GM12865 (cell line): ENCODE data around the gene ECI1.

Experiments
- DNase-seq: peaks from one replicate; pipeline ENCODE4 v3.0.0; 2010; ENCODE audit warnings: low read depth
- H3K4me3 ChIP-seq: 2 replicates; pipeline ENCODE4 v1.5.1; 2011; ENCODE audit warnings: mild to moderate bottlenecking, low read depth, low read length, control low read depth
- CTCF ChIP-seq: IDR thresholded peaks from 2 replicates; pipeline ENCODE4 v1.5.1; 2011; ENCODE audit warnings: low read length, control low read depth, low read depth, inconsistent platforms; ENCODE audit not compliant: insufficient read depth; ENCODE audit errors: missing control alignments

Gene ECI1

GRCh38 chr16:2223942-2224486 lies 27.4 kb downstream of the ECI1 start:
- no peak for TF ChIP-seq CTCF

GRCh38 chr16:2223221-2223941 lies 28.0 kb downstream of the ECI1 start, which contains the start of gene E4F1:
E4F1 (plus strand) TSS chr16:2223591; CDS start chr16:2223614, 23 bp downstream.
- DNase-seq, result peak; percentile 100
- peak within 1 kb of the TSS; percentile 96 for H3K4me3 ChIP-seq
- no peak for TF ChIP-seq CTCF

More at GRCh38 chr16:2223942-2224486, 27.4 kb downstream of the ECI1 start:
- DNase-seq, result peak; percentile 56
- peak overlapping the region; percentile 96 for H3K4me3 ChIP-seq

- no peak for TF ChIP-seq CTCF
- H3K4me3 ChIP-seq, result no peak overlapping the region
Observed at GRCh38 chr16:2216330-2216729, 35.1 kb downstream of the ECI1 start.

GRCh38 chr16:2214719-2214968 lies 36.7 kb downstream of the ECI1 start, which contains the start of gene PGP:
PGP (minus strand) TSS chr16:2214840; CDS start chr16:2214777, 63 bp downstream.
- DNase-seq, result no peak
- H3K4me3 ChIP-seq, result peak within 1 kb of the TSS; percentile 68
- no peak for TF ChIP-seq CTCF

More at GRCh38 chr16:2216330-2216729, 35.1 kb downstream of the ECI1 start:
- no peak for DNase-seq

- no peak for TF ChIP-seq CTCF
- DNase-seq, result no peak
- peak overlapping the region; percentile 49 for H3K4me3 ChIP-seq
Observed at GRCh38 chr16:2213817-2214718, 37.3 kb downstream of the ECI1 start.

- DNase-seq, result no peak
- H3K4me3 ChIP-seq, result peak overlapping the region; percentile 49
- no peak for TF ChIP-seq CTCF
Observed at GRCh38 chr16:2212362-2213324, 38.7 kb downstream of the ECI1 start.
